ENCODE measurements around the gene EZH2. TPM values are rescaled to one million over a fixed set of nuclear protein-coding genes. Genes with fewer than 3 reads are reported as not detected.

The EZH2 gene
- total RNA-seq, 1 experiment from 2014 or later: 48.1 TPM

GRCh38 chr7:148877517-148877916, 6.6 kb downstream of the EZH2 start:
- H3K36me3 Mint-ChIP-seq (ENCODE audit: insufficient read depth, unreplicated experiment): no peaks in the 10 kb centered on the region
- no peaks in the 10 kb centered on the region for H3K9me3 Mint-ChIP-seq (ENCODE audit: unreplicated experiment)
- DNase-seq (ENCODE audit: unreplicated experiment): no peak
- no peaks in the 10 kb centered on the region for H3K27me3 Mint-ChIP-seq (ENCODE audit: insufficient read depth, unreplicated experiment)
- H3K4me3 Mint-ChIP-seq (ENCODE audit: unreplicated experiment): no peak overlapping the region
- intact Hi-C loops (cut with micrococcal nuclease): loop anchor here (2.0 kb wide), 1 partner anchor 21 kb away; no protein-coding TSS in a partner anchor
- no peak overlapping the region for H3K27ac Mint-ChIP-seq (ENCODE audit: low read depth, unreplicated experiment)
- TF ChIP-seq, protein P1, sequence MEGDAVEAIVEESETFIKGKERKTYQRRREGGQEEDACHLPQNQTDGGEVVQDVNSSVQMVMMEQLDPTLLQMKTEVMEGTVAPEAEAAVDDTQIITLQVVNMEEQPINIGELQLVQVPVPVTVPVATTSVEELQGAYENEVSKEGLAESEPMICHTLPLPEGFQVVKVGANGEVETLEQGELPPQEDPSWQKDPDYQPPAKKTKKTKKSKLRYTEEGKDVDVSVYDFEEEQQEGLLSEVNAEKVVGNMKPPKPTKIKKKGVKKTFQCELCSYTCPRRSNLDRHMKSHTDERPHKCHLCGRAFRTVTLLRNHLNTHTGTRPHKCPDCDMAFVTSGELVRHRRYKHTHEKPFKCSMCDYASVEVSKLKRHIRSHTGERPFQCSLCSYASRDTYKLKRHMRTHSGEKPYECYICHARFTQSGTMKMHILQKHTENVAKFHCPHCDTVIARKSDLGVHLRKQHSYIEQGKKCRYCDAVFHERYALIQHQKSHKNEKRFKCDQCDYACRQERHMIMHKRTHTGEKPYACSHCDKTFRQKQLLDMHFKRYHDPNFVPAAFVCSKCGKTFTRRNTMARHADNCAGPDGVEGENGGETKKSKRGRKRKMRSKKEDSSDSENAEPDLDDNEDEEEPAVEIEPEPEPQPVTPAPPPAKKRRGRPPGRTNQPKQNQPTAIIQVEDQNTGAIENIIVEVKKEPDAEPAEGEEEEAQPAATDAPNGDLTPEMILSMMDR (IDR thresholded peaks at IDR 0.05; ENCODE audit: unreplicated experiment): no peak
- no TSS peak for BruUV-seq (replicated peaks)
- ChIA-PET POLR2A (interaction anchor here (1.9 kb wide), 1 partner anchor 64 kb away, joined by 9 read pairs; no protein-coding TSS in a partner anchor), CTCF (no interaction called here)
- peaks cover 22% of the 10 kb centered on the region for H3K4me1 Mint-ChIP-seq (ENCODE audit: insufficient read depth, unreplicated experiment)

GRCh38 chr7:148872188-148872587, 11.9 kb downstream of the EZH2 start:
- no peak for DNase-seq (ENCODE audit: unreplicated experiment)
- no peak overlapping the region for H3K4me3 Mint-ChIP-seq (ENCODE audit: unreplicated experiment)
- H3K36me3 Mint-ChIP-seq (ENCODE audit: insufficient read depth, unreplicated experiment): no peaks in the 10 kb centered on the region
- peaks cover 8% of the 10 kb centered on the region for H3K9me3 Mint-ChIP-seq (ENCODE audit: unreplicated experiment)
- BruUV-seq (replicated peaks): no TSS peak
- ChIA-PET POLR2A (interaction anchor here (0.8 to 4.1 kb wide), 4 partner anchors 11 to 173 kb away, joined by 4 to 23 read pairs (median 8); partner anchors contain the start of genes CUL1 and EZH2), CTCF (interaction anchor here (0.6 to 2.0 kb wide), 3 partner anchors 35 to 79 kb away, joined by 5 to 6 read pairs (median 5); no protein-coding TSS in a partner anchor)
- intact Hi-C loops (cut with micrococcal nuclease): no loop called here
- no peaks in the 10 kb centered on the region for H3K27me3 Mint-ChIP-seq (ENCODE audit: insufficient read depth, unreplicated experiment)
- no peak overlapping the region for H3K27ac Mint-ChIP-seq (ENCODE audit: low read depth, unreplicated experiment)
- TF ChIP-seq, protein P1 (IDR thresholded peaks at IDR 0.05; ENCODE audit: unreplicated experiment): no peak
- H3K4me1 Mint-ChIP-seq (ENCODE audit: insufficient read depth, unreplicated experiment): no peaks in the 10 kb centered on the region

DNA sequence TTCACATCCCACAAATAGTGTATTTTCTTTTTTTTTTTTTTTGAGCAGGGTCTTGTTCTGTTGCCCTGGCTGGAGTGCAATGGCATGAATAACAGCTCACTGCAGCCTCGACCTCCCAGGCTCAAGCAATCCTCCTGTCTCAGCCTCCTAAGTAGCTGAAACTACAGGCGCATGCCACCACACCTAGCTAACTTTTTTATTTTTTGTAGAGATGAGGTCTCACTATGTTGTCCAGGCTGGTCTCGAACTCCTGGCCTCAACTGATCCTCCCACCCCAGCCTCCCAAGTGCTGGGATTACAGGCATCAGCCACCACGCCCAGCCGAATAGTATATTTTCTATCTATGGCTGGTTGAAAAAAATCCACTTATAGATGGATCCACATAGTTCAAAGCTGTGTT, 12.5 kb downstream of the EZH2 start:
- Mint-ChIP-seq H3K27me3 (ENCODE audit: insufficient read depth, unreplicated experiment) (no peaks in the 10 kb centered on the region), H3K36me3 (ENCODE audit: insufficient read depth, unreplicated experiment) (no peaks in the 10 kb centered on the region), H3K4me1 (ENCODE audit: insufficient read depth, unreplicated experiment) (no peaks in the 10 kb centered on the region), H3K27ac (ENCODE audit: low read depth, unreplicated experiment) (no peak overlapping the region), H3K4me3 (ENCODE audit: unreplicated experiment) (no peak overlapping the region), H3K9me3 (ENCODE audit: unreplicated experiment) (peaks cover 8% of the 10 kb centered on the region)
- BruUV-seq (replicated peaks): no TSS peak
- CTCF ChIA-PET: interaction anchor here (0.9 to 1.6 kb wide), 2 partner anchors 34 to 92 kb away, joined by 3 to 5 read pairs; no protein-coding TSS in a partner anchor
- DNase-seq (ENCODE audit: unreplicated experiment): no peak
- TF ChIP-seq, protein P1 (IDR thresholded peaks at IDR 0.05; ENCODE audit: unreplicated experiment): no peak
- intact Hi-C loops (cut with micrococcal nuclease): no loop called here
- POLR2A ChIA-PET: interaction anchor here (1.0 to 4.1 kb wide), 3 partner anchors 9 to 70 kb away, joined by 4 to 23 read pairs (median 4); partner anchors contain the start of gene EZH2

DNA sequence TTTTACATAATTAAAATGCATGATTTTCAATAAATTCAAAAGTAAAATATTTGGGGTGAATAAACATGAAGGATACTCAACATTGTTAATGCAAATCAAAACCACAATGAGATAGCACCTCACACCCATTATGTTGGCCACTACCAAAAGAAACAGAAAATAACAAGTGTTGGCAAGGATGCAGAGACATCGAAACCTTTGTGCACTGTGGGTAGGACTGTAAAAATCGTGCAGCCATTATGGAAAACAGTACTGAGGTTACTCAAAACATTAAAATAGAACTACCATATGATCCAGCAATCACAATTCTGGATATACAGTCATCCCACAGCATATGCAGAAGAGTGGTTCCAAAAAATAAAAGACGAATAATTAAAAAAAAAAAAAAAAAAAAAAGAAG, 13.1 kb downstream of the EZH2 start:
- H3K9me3 Mint-ChIP-seq (ENCODE audit: unreplicated experiment): peaks cover 8% of the 10 kb centered on the region
- H3K27ac Mint-ChIP-seq (ENCODE audit: low read depth, unreplicated experiment): no peak overlapping the region
- POLR2A ChIA-PET: interaction anchor here (1.0 to 4.1 kb wide), 2 partner anchors 9 to 12 kb away, joined by 4 to 23 read pairs; partner anchors contain the start of gene EZH2
- H3K4me3 Mint-ChIP-seq (ENCODE audit: unreplicated experiment): no peak overlapping the region
- BruUV-seq (replicated peaks): no TSS peak
- H3K36me3 Mint-ChIP-seq (ENCODE audit: insufficient read depth, unreplicated experiment): no peaks in the 10 kb centered on the region
- TF ChIP-seq, protein P1 (IDR thresholded peaks at IDR 0.05; ENCODE audit: unreplicated experiment): no peak
- H3K4me1 Mint-ChIP-seq (ENCODE audit: insufficient read depth, unreplicated experiment): no peaks in the 10 kb centered on the region
- no peaks in the 10 kb centered on the region for H3K27me3 Mint-ChIP-seq (ENCODE audit: insufficient read depth, unreplicated experiment)
- CTCF ChIA-PET: interaction anchor here (0.9 to 1.6 kb wide), 2 partner anchors 34 to 92 kb away, joined by 3 to 5 read pairs; no protein-coding TSS in a partner anchor
- intact Hi-C loops (cut with micrococcal nuclease): no loop called here
- no peak for DNase-seq (ENCODE audit: unreplicated experiment)

All from MCF 10A (cell line).